OCI-LY1 (cell line): ENCODE data around the gene PRG2.
"Not testable (repeated sequence)": the region's sequence is repeated elsewhere in the genome, so short reads cannot be mapped to it uniquely, and the experiment has no call there.

Experiments
- H2AFZ ChIP-seq: fragments of 200-600 bp; sonication (generic), shearing (Covaris generic); 2 replicates; pipeline ENCODE4 v1.6.0; 2014; ENCODE audit warnings: antibody characterized with exemption, mild to moderate bottlenecking, low read length
- H3F3A ChIP-seq: fragments of 200-600 bp; sonication (generic), shearing (Covaris generic); 2 replicates; pipeline ENCODE4 v1.6.0; 2014; ENCODE audit warnings: mild to moderate bottlenecking, antibody characterized with exemption, low read length, moderate library complexity; ENCODE audit not compliant: insufficient read depth
- H3K27ac ChIP-seq: fragments of 200-600 bp; sonication (generic); 2 replicates; pipeline ENCODE4 v1.5.1; 2014; ENCODE audit warnings: low read length, mixed run types, mild to moderate bottlenecking, low read depth; ENCODE audit not compliant: poor library complexity, severe bottlenecking
- H3K27me3 ChIP-seq: fragments of 200-600 bp; sonication (generic); 2 replicates; pipeline ENCODE4 v1.6.0; 2014; ENCODE audit warnings: antibody characterized with exemption, mild to moderate bottlenecking, low read length, moderate library complexity; ENCODE audit not compliant: insufficient read depth
- H3K36me3 ChIP-seq: fragments of 200-600 bp; sonication (generic); 2 replicates; pipeline ENCODE4 v1.6.1; 2014; ENCODE audit warnings: mild to moderate bottlenecking, antibody characterized with exemption, low read length, moderate library complexity, mixed read lengths; ENCODE audit not compliant: insufficient read depth
- H3K4me1 ChIP-seq: fragments of 200-600 bp; sonication (generic); 2 replicates; pipeline ENCODE4 v1.5.1; 2014; ENCODE audit warnings: mild to moderate bottlenecking, low read length, moderate library complexity; ENCODE audit not compliant: insufficient read depth, severe bottlenecking
- H3K4me2 ChIP-seq: fragments of 200-600 bp; sonication (generic), shearing (Covaris generic); 2 replicates; pipeline ENCODE4 v1.6.1; 2014; ENCODE audit warnings: low read length
- H3K4me3 ChIP-seq: fragments of 200-600 bp; sonication (generic); 2 replicates; pipeline ENCODE4 v1.5.1; 2014; ENCODE audit warnings: low read length, low read depth, mild to moderate bottlenecking, mixed read lengths; ENCODE audit not compliant: poor library complexity, severe bottlenecking
- H3K79me2 ChIP-seq: fragments of 200-600 bp; shearing (Covaris generic); 2 replicates; pipeline ENCODE4 v1.6.1; 2016; ENCODE audit warnings: mixed run types, low read length, mixed read lengths; ENCODE audit not compliant: insufficient read depth
- H3K9ac ChIP-seq: fragments of 200-600 bp; sonication (generic), shearing (Covaris generic); 2 replicates; pipeline ENCODE4 v1.6.1; 2014; ENCODE audit warnings: mild to moderate bottlenecking, low read length, mixed read lengths
- H3K9me2 ChIP-seq: fragments of 200-600 bp; sonication (generic), shearing (Covaris generic); 2 replicates; pipeline ENCODE4 v1.6.1; 2014; ENCODE audit warnings: low read depth, mild to moderate bottlenecking, low read length, mixed read lengths
- H3K9me3 ChIP-seq: fragments of 200-600 bp; shearing (Covaris generic); 2 replicates; pipeline ENCODE4 v1.6.1; 2014; ENCODE audit warnings: low read length, mixed read lengths
- H4K20me1 ChIP-seq: fragments of 200-600 bp; sonication (generic), shearing (Covaris generic); 2 replicates; pipeline ENCODE4 v1.6.0; 2016; ENCODE audit warnings: mild to moderate bottlenecking, low read length; ENCODE audit not compliant: insufficient read depth
- EZH2 ChIP-seq: fragments of 200-600 bp; sonication (generic), shearing (Covaris generic); IDR thresholded peaks from 2 replicates; pipeline ENCODE4 v1.8.0; 2017; ENCODE audit warnings: borderline replicate concordance, mixed run types, mild to moderate bottlenecking, antibody characterized with exemption, low read length, moderate library complexity, mixed read lengths
- TF ChIP-seq, protein P1 (sequence below): fragments of 200-600 bp; sonication (generic), shearing (Covaris generic); IDR thresholded peaks from 2 replicates; pipeline ENCODE4 v1.5.1; 2017; ENCODE audit warnings: mild to moderate bottlenecking, antibody characterized with exemption, low read length, moderate library complexity, mixed read lengths

The PRG2 gene

DNA sequence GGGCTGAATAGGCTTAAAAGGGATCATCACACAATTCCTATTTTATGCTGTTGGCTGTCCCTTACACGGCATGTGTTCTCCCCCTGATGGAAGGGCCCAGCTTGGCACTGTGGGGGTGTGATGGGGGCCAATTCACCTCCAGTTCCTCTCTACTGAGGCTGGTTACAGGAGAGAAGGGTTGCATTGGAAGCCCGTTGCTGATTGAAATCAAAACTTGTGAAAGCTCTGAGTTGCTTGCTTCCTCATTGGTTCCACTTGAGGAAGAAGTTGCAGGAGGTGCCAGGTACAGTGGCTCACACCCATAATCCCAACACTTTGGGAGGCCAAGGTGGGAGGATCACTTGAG, 13.3 kb upstream of the PRG2 start:
- peaks cover 36% of the 10 kb centered on the region for H3K36me3 ChIP-seq
- H3F3A ChIP-seq, result no peaks in the 10 kb centered on the region
- TF ChIP-seq EZH2, result no peak
- TF ChIP-seq, protein P1, sequence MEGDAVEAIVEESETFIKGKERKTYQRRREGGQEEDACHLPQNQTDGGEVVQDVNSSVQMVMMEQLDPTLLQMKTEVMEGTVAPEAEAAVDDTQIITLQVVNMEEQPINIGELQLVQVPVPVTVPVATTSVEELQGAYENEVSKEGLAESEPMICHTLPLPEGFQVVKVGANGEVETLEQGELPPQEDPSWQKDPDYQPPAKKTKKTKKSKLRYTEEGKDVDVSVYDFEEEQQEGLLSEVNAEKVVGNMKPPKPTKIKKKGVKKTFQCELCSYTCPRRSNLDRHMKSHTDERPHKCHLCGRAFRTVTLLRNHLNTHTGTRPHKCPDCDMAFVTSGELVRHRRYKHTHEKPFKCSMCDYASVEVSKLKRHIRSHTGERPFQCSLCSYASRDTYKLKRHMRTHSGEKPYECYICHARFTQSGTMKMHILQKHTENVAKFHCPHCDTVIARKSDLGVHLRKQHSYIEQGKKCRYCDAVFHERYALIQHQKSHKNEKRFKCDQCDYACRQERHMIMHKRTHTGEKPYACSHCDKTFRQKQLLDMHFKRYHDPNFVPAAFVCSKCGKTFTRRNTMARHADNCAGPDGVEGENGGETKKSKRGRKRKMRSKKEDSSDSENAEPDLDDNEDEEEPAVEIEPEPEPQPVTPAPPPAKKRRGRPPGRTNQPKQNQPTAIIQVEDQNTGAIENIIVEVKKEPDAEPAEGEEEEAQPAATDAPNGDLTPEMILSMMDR, result no peak
- no peak overlapping the region for H3K4me3 ChIP-seq
- H3K4me2 ChIP-seq, result no peak overlapping the region
- H4K20me1 ChIP-seq, result no peaks in the 10 kb centered on the region
- H3K9me3 ChIP-seq, result no peaks in the 10 kb centered on the region
- H3K9me2 ChIP-seq, result no peaks in the 10 kb centered on the region
- no peak overlapping the region for H2AFZ ChIP-seq
- H3K79me2 ChIP-seq, result no peaks in the 10 kb centered on the region
- no peaks in the 10 kb centered on the region for H3K27me3 ChIP-seq
- H3K9ac ChIP-seq, result no peak overlapping the region
- H3K4me1 ChIP-seq, result no peaks in the 10 kb centered on the region
- H3K27ac ChIP-seq, result no peak overlapping the region

DNA sequence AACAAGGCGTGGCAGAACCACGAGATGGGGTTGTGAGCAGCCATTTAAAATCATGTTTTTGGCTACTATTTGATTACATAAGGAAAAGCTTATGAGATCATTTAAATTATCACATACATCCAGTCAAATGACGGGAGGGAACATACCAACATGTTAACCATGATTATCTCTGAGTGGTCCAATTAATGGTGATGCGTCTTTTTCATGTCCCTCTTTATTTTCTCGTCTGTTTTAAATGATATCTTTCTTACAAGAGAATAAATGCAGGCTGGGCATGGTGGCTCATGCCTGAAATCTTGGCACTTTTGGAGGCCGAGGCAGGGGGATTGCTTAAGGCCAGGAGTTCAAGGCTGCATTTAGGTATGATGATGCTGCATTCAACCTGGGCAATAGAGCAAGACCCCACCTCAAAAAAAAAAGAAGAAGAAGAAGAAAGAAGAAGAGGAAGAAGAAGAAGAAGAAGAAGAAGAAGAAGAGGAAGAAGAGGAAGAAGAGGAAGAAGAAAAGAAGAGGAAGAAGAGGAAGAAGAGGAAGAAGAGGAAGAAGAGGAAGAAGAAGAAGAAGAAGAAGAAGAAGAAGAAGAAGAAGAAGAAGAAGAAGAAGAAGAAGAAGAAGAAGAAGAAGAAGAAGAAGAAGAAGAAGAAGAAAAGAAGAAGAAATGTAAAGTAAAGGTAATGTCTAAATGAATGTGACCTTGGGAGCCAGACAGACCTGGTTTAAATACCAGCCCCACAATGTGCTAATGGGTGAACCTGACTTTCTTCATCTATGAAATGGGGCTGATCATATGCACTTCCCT, 12.8 kb upstream of the PRG2 start:
- not testable (repeated sequence) for H3K4me3 ChIP-seq, H3F3A ChIP-seq, H3K4me2 ChIP-seq, H3K9me2 ChIP-seq, H3K27me3 ChIP-seq, H2AFZ ChIP-seq, H3K9me3 ChIP-seq, H3K79me2 ChIP-seq, H3K27ac ChIP-seq, H3K9ac ChIP-seq, H4K20me1 ChIP-seq, H3K4me1 ChIP-seq
- H3K36me3 ChIP-seq, result peaks cover 30% of the 10 kb centered on the region

DNA sequence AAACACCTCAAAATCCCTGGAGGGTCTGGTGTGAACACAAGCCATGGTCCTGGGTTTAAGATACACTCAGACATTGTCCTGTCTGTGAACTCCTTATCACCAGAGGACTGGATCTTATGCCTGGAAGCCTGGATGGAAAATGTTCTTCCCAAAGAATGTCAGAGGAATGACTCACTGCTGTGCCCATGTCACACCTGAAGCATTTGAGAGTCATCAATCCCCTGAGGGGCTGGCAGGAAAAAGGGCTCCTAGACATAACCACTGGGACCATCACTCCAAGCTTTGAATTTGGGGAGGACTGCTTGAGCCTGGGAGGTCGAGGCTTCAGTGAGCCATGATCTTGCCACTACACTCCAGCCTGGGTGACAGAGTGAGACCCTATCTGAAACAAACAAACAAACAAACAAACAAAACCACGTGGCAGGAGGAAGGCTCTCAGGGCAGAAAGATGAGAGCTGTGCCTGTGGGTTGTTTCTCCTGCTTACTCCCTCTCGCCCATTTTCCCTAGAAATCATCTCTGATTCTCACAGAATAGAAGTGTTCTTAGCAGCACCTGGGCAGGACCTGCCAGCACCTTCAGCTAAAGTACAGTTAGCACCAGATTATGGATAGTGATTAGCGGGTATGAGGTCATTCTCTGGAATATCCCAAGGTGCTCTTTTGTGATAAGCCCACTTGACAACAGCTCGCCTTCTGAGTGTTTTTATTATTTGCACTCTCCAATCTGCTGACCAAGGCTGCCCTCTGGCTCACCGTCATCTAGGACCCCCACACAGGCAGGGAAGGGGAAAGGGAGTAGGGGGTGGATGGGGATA, 11.9 kb upstream of the PRG2 start:
- Histone ChIP-seq H3F3A (no peaks in the 10 kb centered on the region), H3K4me2 (no peak overlapping the region), H3K36me3 (peaks cover 22% of the 10 kb centered on the region), H3K9me2 (no peaks in the 10 kb centered on the region), H2AFZ (no peak overlapping the region), H3K4me1 (no peaks in the 10 kb centered on the region), H3K4me3 (no peak overlapping the region), H3K27ac (no peak overlapping the region), H3K9ac (no peak overlapping the region), H3K9me3 (no peaks in the 10 kb centered on the region), H3K27me3 (no peaks in the 10 kb centered on the region), H3K79me2 (no peaks in the 10 kb centered on the region), H4K20me1 (no peaks in the 10 kb centered on the region)
- TF ChIP-seq, protein P1, result no peak
- no peak for TF ChIP-seq EZH2
